ENCODE data around the gene PIAS4. TPM values are rescaled to one million over a fixed set of nuclear protein-coding genes. Genes with fewer than 3 reads are reported as not detected.
A peak's percentile ranks its signal among the peaks of the same experiment; 100 is the strongest.

Gene PIAS4
- total RNA-seq, 1 experiment from 2014 or later: 45.7 TPM

GRCh38 chr19:4059891-4060620, 52.5 kb downstream of the PIAS4 start:
- CTCF ChIA-PET: no interaction called here

DNA sequence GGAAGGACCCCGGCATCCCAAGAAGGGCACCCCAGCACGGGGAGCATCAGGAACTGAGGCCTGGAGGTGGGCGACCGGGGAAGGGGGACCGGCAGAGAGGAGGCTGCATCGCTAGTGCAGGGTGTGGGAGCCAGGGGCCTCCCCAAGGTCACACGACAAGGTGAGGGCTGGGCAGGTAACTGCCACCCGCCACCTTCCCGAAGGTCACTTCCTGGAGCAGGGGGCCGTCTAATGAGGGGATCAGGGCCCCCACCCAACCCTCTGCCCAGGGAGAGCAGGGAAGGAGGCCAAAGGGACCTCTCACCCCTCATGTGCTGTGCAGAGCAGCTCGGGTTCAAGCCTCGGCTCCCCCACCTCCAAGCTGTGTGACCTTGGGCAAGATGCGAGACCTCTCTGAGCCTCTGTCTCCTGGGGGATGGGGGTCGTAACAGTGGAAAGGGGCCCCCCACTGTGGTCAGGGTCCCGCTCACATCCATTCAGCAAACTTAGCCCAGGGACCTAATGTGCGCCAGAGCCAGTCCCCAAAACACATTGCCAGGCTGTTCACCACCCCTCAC, 53.2 kb downstream of the PIAS4 start:
- Mint-ChIP-seq H3K27ac (ENCODE audit: unreplicated experiment) (peak overlapping the region; percentile 51), H3K9me3 (ENCODE audit: unreplicated experiment) (no peaks in the 10 kb centered on the region), H3K4me3 (ENCODE audit: unreplicated experiment) (no peak overlapping the region), H3K4me1 (ENCODE audit: low read depth, unreplicated experiment) (no peaks in the 10 kb centered on the region), H3K27me3 (ENCODE audit: insufficient read depth, unreplicated experiment) (no peaks in the 10 kb centered on the region), H3K36me3 (ENCODE audit: insufficient read depth, unreplicated experiment) (peaks cover 62% of the 10 kb centered on the region)
- H3K4me3 ChIP-seq (ENCODE audit: low read depth, low read length): no peak overlapping the region
- peaks cover 1% of the 10 kb centered on the region for H3K36me3 ChIP-seq (ENCODE audit: control insufficient read depth, insufficient read depth, low read length)
- POLR2A ChIA-PET: no interaction called here
- CTCF ChIA-PET: no interaction called here
- TF ChIP-seq CTCF (IDR thresholded peaks at IDR 0.05; ENCODE audit: insufficient read depth in 1 of 2, low read depth in 1 of 2, low read length in 1 of 2, severe bottlenecking in 1 of 2, unreplicated experiment in 1 of 2): no peak
- intact Hi-C loops (cut with micrococcal nuclease; ENCODE audit: unreplicated experiment): loop anchor here (10.0 kb wide), 1 partner anchor 76 kb away; the partner anchor contains the start of gene EEF2
- no peak for DNase-seq
- H3K4me1 ChIP-seq: peaks cover 47% of the 10 kb centered on the region
- BruUV-seq (replicated peaks): no TSS peak
- H3K9me3 ChIP-seq: no peaks in the 10 kb centered on the region
- H3K27me3 ChIP-seq (replicated peaks; ENCODE audit: control insufficient read depth, insufficient read depth, low read length): no peaks in the 10 kb centered on the region

More at GRCh38 chr19:4059891-4060620, 52.5 kb downstream of the PIAS4 start:
- Mint-ChIP-seq H3K27ac (ENCODE audit: unreplicated experiment) (peak overlapping the region; percentile 51), H3K36me3 (ENCODE audit: insufficient read depth, unreplicated experiment) (peaks cover 68% of the 10 kb centered on the region), H3K4me1 (ENCODE audit: low read depth, unreplicated experiment) (no peaks in the 10 kb centered on the region), H3K4me3 (ENCODE audit: unreplicated experiment) (no peak overlapping the region), H3K9me3 (ENCODE audit: unreplicated experiment) (no peaks in the 10 kb centered on the region), H3K27me3 (ENCODE audit: insufficient read depth, unreplicated experiment) (no peaks in the 10 kb centered on the region)
- no peaks in the 10 kb centered on the region for H3K27me3 ChIP-seq (replicated peaks; ENCODE audit: control insufficient read depth, insufficient read depth, low read length)
- POLR2A ChIA-PET: no interaction called here
- intact Hi-C loops (cut with micrococcal nuclease; ENCODE audit: unreplicated experiment): loop anchor here (10.0 kb wide), 1 partner anchor 75 kb away; the partner anchor contains the start of gene EEF2
- no peaks in the 10 kb centered on the region for H3K9me3 ChIP-seq
- H3K4me3 ChIP-seq (ENCODE audit: low read depth, low read length): no peak overlapping the region
- DNase-seq: no peak
- BruUV-seq (replicated peaks): no TSS peak
- TF ChIP-seq CTCF (IDR thresholded peaks at IDR 0.05; ENCODE audit: insufficient read depth in 1 of 2, low read depth in 1 of 2, low read length in 1 of 2, severe bottlenecking in 1 of 2, unreplicated experiment in 1 of 2): no peak
- peaks cover 47% of the 10 kb centered on the region for H3K4me1 ChIP-seq
- H3K36me3 ChIP-seq (ENCODE audit: control insufficient read depth, insufficient read depth, low read length): peaks cover 1% of the 10 kb centered on the region

DNA sequence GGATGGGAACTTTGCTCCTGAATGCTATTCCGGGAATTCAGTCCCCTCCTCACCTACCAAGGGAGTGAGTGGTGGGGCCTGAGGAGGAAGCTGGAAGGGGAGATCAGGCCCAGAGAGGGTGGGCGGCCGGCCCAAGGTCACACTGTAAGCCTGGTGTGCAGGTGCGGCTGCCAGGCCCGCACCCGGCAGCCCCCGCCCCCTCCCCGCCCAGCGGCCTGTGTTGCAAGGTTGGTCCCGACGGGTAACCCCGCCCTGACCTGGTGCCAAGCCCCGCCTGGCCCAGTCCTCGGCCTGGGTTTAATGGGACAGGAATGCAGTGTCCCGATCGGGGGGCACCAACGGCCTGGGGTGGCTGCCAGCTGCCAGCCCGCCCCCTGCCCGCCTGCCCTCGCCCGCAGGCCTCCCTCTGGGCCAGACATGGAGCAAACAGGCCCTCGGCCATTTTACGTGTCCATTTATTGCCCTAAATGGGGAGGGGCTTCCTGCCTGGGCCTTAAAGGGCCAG, 53.7 kb downstream of the PIAS4 start:
- Mint-ChIP-seq H3K4me3 (ENCODE audit: unreplicated experiment) (peak overlapping the region; percentile 9), H3K4me1 (ENCODE audit: low read depth, unreplicated experiment) (no peaks in the 10 kb centered on the region), H3K27ac (ENCODE audit: unreplicated experiment) (no peak overlapping the region), H3K36me3 (ENCODE audit: insufficient read depth, unreplicated experiment) (peaks cover 57% of the 10 kb centered on the region), H3K9me3 (ENCODE audit: unreplicated experiment) (no peaks in the 10 kb centered on the region), H3K27me3 (ENCODE audit: insufficient read depth, unreplicated experiment) (no peaks in the 10 kb centered on the region)
- H3K9me3 ChIP-seq: no peaks in the 10 kb centered on the region
- ChIA-PET POLR2A (no interaction called here), CTCF (no interaction called here)
- no TSS peak for BruUV-seq (replicated peaks)
- no peak for DNase-seq
- H3K36me3 ChIP-seq (ENCODE audit: control insufficient read depth, insufficient read depth, low read length): no peaks in the 10 kb centered on the region; the same call in none of the 2 replicates
- TF ChIP-seq CTCF (IDR thresholded peaks at IDR 0.05; ENCODE audit: insufficient read depth in 1 of 2, low read depth in 1 of 2, low read length in 1 of 2, severe bottlenecking in 1 of 2, unreplicated experiment in 1 of 2): no peak
- no peaks in the 10 kb centered on the region for H3K27me3 ChIP-seq (replicated peaks; ENCODE audit: control insufficient read depth, insufficient read depth, low read length)
- H3K4me3 ChIP-seq (ENCODE audit: low read depth, low read length): no peak overlapping the region
- intact Hi-C loops (cut with micrococcal nuclease; ENCODE audit: unreplicated experiment): loop anchor here (10.0 kb wide), 1 partner anchor 76 kb away; the partner anchor contains the start of gene EEF2
- H3K4me1 ChIP-seq: peaks cover 47% of the 10 kb centered on the region

Data from Caco-2 (cell line).